HG03060 (cell line): Measurements from ENCODE around the gene PGA3.
"Not testable (repeated sequence)": the region's sequence is repeated elsewhere in the genome, so short reads cannot be mapped to it uniquely, and the experiment has no call there.

Experiments
- ATAC-seq: cut with Tn5 transposase; IDR thresholded peaks from one replicate; pipeline ENCODE4 v1.9.1; 2021; ENCODE audit warnings: low read depth, moderate number of reproducible peaks; ENCODE audit not compliant: unreplicated experiment

PGA3 gene

GRCh38 chr11:61245284-61245964 is 42.1 kb downstream of the PGA3 start:
- ATAC-seq, result not testable (repeated sequence)

- ATAC-seq, result not testable (repeated sequence)
Observed at GRCh38 chr11:61248071-61248470, 44.8 kb downstream of the PGA3 start.

GRCh38 chr11:61249201-61249600 is 45.9 kb downstream of the PGA3 start:
- ATAC-seq, result not testable (repeated sequence)

GRCh38 chr11:61250796-61251765 is 47.8 kb downstream of the PGA3 start:
- not testable (repeated sequence) for ATAC-seq

- ATAC-seq, result not testable (repeated sequence)
Observed at GRCh38 chr11:61252332-61252731, 49.0 kb downstream of the PGA3 start.

- ATAC-seq, result no peak
Observed at GRCh38 chr11:61254403-61255025, 51.2 kb downstream of the PGA3 start.

GRCh38 chr11:61256710-61257482 is 53.6 kb downstream of the PGA3 start:
- ATAC-seq, result no peak

GRCh38 chr11:61258546-61258945 is 55.2 kb downstream of the PGA3 start:
- ATAC-seq, result no peak

- no peak for ATAC-seq
Observed at GRCh38 chr11:61259363-61259762, 56.0 kb downstream of the PGA3 start.
